Mesenchymal stem cell (in vitro differentiated cells and primary cell): ENCODE measurements around the gene EIF4E3.

Experiments used
- DNase-seq: peaks from one replicate; pipeline ENCODE4 v3.0.0-alpha.2; 2013
- H2AFZ ChIP-seq: one replicate; pipeline ENCODE4 v1.6.1; 2013; ENCODE audit warnings: low read depth, mild to moderate bottlenecking, control low read depth, inconsistent platforms, low read length, moderate library complexity
- H2AK5ac ChIP-seq: 2 replicates; pipeline ENCODE4 v1.6.1; 2013; ENCODE audit warnings: low read length, moderate library complexity, mild to moderate bottlenecking, inconsistent platforms; ENCODE audit not compliant: severe bottlenecking
- H2BK120ac ChIP-seq: one replicate; pipeline ENCODE4 v1.6.1; 2013; ENCODE audit warnings: low read depth, mild to moderate bottlenecking, inconsistent platforms, low read length, moderate library complexity
- H2BK12ac ChIP-seq, 2 experiments: one replicate each; pipeline ENCODE4 v1.6.1; 2013; ENCODE audit warnings: inconsistent platforms in 2 of 2, low read length in 2 of 2, mild to moderate bottlenecking in 2 of 2, moderate library complexity in 2 of 2, control low read depth in 1 of 2
- H2BK15ac ChIP-seq: one replicate; pipeline ENCODE4 v1.6.1; 2013; ENCODE audit warnings: mild to moderate bottlenecking, low read depth, inconsistent platforms; ENCODE audit not compliant: poor library complexity, severe bottlenecking
- H2BK5ac ChIP-seq: 2 replicates; pipeline ENCODE4 v1.6.1; 2013; ENCODE audit warnings: low read depth, mild to moderate bottlenecking, low read length, control low read depth, inconsistent platforms; ENCODE audit not compliant: poor library complexity, severe bottlenecking
- H3K14ac ChIP-seq, 2 experiments: one replicate each; pipeline ENCODE4 v1.6.1; 2013; ENCODE audit warnings: inconsistent platforms in 2 of 2, low read length in 2 of 2, control low read depth in 1 of 2, mild to moderate bottlenecking in 1 of 2, moderate library complexity in 1 of 2
- H3K18ac ChIP-seq, 2 experiments: one replicate each; pipeline ENCODE4 v1.6.1; 2013; ENCODE audit warnings: inconsistent platforms in 2 of 2, low read length in 2 of 2, control low read depth in 1 of 2, low read depth in 1 of 2, mild to moderate bottlenecking in 1 of 2
- H3K23ac ChIP-seq, 2 experiments: one replicate each; pipeline ENCODE4 v1.6.1; 2013; ENCODE audit warnings: inconsistent platforms in 2 of 2, low read length in 2 of 2, mild to moderate bottlenecking in 2 of 2, moderate library complexity in 2 of 2, control low read depth in 1 of 2
- H3K27ac ChIP-seq: 2 replicates; pipeline ENCODE4 v1.5.1; 2013; ENCODE audit warnings: mild to moderate bottlenecking, moderate library complexity, low read length, control low read depth, inconsistent platforms; ENCODE audit not compliant: poor library complexity, severe bottlenecking
- H3K27me3 ChIP-seq, 2 experiments: 2 replicates each; pipeline versions ENCODE4 v1.6.1 to v1.7.0; 2013; ENCODE audit warnings: low read length in 2 of 2, mild to moderate bottlenecking in 2 of 2, moderate library complexity in 2 of 2, control low read depth in 1 of 2, inconsistent platforms in 1 of 2; ENCODE audit not compliant: control insufficient read depth in 1 of 2, insufficient read depth in 1 of 2
- H3K36me3 ChIP-seq, 2 experiments: 2 replicates each; pipeline versions ENCODE4 v1.6.1 to v1.7.0; 2013; ENCODE audit warnings: low read length in 2 of 2, control low read depth in 1 of 2, inconsistent platforms in 1 of 2, low read depth in 1 of 2, mild to moderate bottlenecking in 1 of 2; ENCODE audit not compliant: insufficient read depth in 2 of 2, control insufficient read depth in 1 of 2
- H3K4ac ChIP-seq, 2 experiments: one replicate each; pipeline ENCODE4 v1.6.1; 2013; ENCODE audit warnings: inconsistent platforms in 2 of 2, low read length in 2 of 2, mild to moderate bottlenecking in 2 of 2, moderate library complexity in 2 of 2, control low read depth in 1 of 2, low read depth in 1 of 2
- H3K4me1 ChIP-seq: 2 replicates; pipeline ENCODE4 v1.6.1; 2013; ENCODE audit warnings: low read depth, low read length, control low read depth; ENCODE audit not compliant: control insufficient read depth, insufficient read depth
- H3K4me2 ChIP-seq: 2 replicates; pipeline ENCODE4 v1.6.1; 2013; ENCODE audit warnings: low read length, mild to moderate bottlenecking, inconsistent platforms; ENCODE audit not compliant: poor library complexity, severe bottlenecking
- H3K4me3 ChIP-seq, 2 experiments: 2 replicates each; pipeline versions ENCODE4 v1.5.1 to v1.7.0; 2013; ENCODE audit warnings: low read length in 2 of 2, mild to moderate bottlenecking in 2 of 2, control low read depth in 1 of 2, low read depth in 1 of 2; ENCODE audit not compliant: insufficient read depth in 1 of 2
- H3K79me1 ChIP-seq: replicated peaks from 2 replicates; pipeline ENCODE4 v1.6.1; 2013; ENCODE audit warnings: mild to moderate bottlenecking, control low read depth, low read length, inconsistent platforms; ENCODE audit not compliant: poor library complexity, severe bottlenecking
- H3K9ac ChIP-seq: 2 replicates; pipeline ENCODE4 v1.7.0; 2013; ENCODE audit warnings: mild to moderate bottlenecking, low read length, moderate library complexity
- H3K9me3 ChIP-seq: 2 replicates; pipeline ENCODE4 v1.7.0; 2013; ENCODE audit warnings: mild to moderate bottlenecking, low read length; ENCODE audit not compliant: control insufficient read depth
- H4K8ac ChIP-seq: one replicate; pipeline ENCODE4 v1.6.1; 2013; ENCODE audit warnings: inconsistent platforms, mild to moderate bottlenecking, low read length, moderate library complexity
- H4K91ac ChIP-seq: one replicate; pipeline ENCODE4 v1.6.1; 2013; ENCODE audit warnings: mild to moderate bottlenecking, low read length, inconsistent platforms
- WGBS: methylation state at CpG from one replicate; pipeline ENCODE4 v1.1.7; 2013; ENCODE audit warnings: mixed read lengths; 5-methylcytosine and 5-hydroxymethylcytosine counted together

The EIF4E3 gene

GRCh38 chr3:71651625-71652024 is 73.6 kb downstream of the EIF4E3 start:
- Histone ChIP-seq H3K27me3 (no peaks in the 10 kb centered on the region), H3K23ac (no peak overlapping the region), H4K8ac (no peak overlapping the region), H3K36me3 (no peaks in the 10 kb centered on the region), H3K79me1 (no peaks in the 10 kb centered on the region), H2BK15ac (no peak overlapping the region), H2AFZ (no peak overlapping the region), H2BK5ac (no peak overlapping the region), H3K9me3 (no peaks in the 10 kb centered on the region), H3K4me3 (no peak overlapping the region), H3K4me2 (no peak overlapping the region), H3K27ac (no peak overlapping the region), H4K91ac (no peak overlapping the region), H2BK12ac (no peak overlapping the region), H3K14ac (no peak overlapping the region), H2AK5ac (peak overlapping the region; percentile 20), H3K4me1 (peaks cover 3% of the 10 kb centered on the region), H3K4ac (no peak overlapping the region), H2BK120ac (no peak overlapping the region), H3K9ac (no peak overlapping the region), H3K18ac (no peak overlapping the region)
- WGBS, result 90% methylated on average over 6 of the region's 6 CpGs
- DNase-seq, result no peak

GRCh38 chr3:71650372-71650771 is 74.8 kb downstream of the EIF4E3 start:
- no peak overlapping the region for H3K27ac ChIP-seq
- H2AFZ ChIP-seq, result no peak overlapping the region
- H3K23ac ChIP-seq, result no peak overlapping the region
- H2BK120ac ChIP-seq, result no peak overlapping the region
- H3K79me1 ChIP-seq, result no peaks in the 10 kb centered on the region
- H2BK12ac ChIP-seq, result no peak overlapping the region
- WGBS, result 81% methylated on average over 2 of the region's 5 CpGs
- peaks cover 3% of the 10 kb centered on the region for H3K4me1 ChIP-seq
- H3K4ac ChIP-seq, result no peak overlapping the region
- H3K4me3 ChIP-seq, result no peak overlapping the region
- no peak for DNase-seq
- no peak overlapping the region for H3K9ac ChIP-seq
- no peak overlapping the region for H4K91ac ChIP-seq
- no peaks in the 10 kb centered on the region for H3K36me3 ChIP-seq
- H2AK5ac ChIP-seq, result no peak overlapping the region
- no peaks in the 10 kb centered on the region for H3K9me3 ChIP-seq
- H2BK5ac ChIP-seq, result no peak overlapping the region
- H2BK15ac ChIP-seq, result no peak overlapping the region
- no peak overlapping the region for H4K8ac ChIP-seq
- H3K18ac ChIP-seq, result no peak overlapping the region
- no peak overlapping the region for H3K4me2 ChIP-seq
- no peak overlapping the region for H3K14ac ChIP-seq
- no peaks in the 10 kb centered on the region for H3K27me3 ChIP-seq

GRCh38 chr3:71649757-71650156 is 75.4 kb downstream of the EIF4E3 start:
- Histone ChIP-seq H4K8ac (no peak overlapping the region), H3K4me3 (no peak overlapping the region), H2BK15ac (no peak overlapping the region), H3K4me2 (no peak overlapping the region), H3K18ac (no peak overlapping the region), H3K27me3 (no peaks in the 10 kb centered on the region), H3K9me3 (no peaks in the 10 kb centered on the region), H2AK5ac (peak overlapping the region; percentile 26), H2BK120ac (no peak overlapping the region), H2BK12ac (no peak overlapping the region), H3K9ac (no peak overlapping the region), H3K27ac (no peak overlapping the region), H4K91ac (no peak overlapping the region), H3K79me1 (no peaks in the 10 kb centered on the region), H3K23ac (no peak overlapping the region), H3K14ac (no peak overlapping the region), H3K4me1 (peaks cover 3% of the 10 kb centered on the region), H3K4ac (no peak overlapping the region), H2AFZ (no peak overlapping the region), H3K36me3 (no peaks in the 10 kb centered on the region), H2BK5ac (no peak overlapping the region)
- no peak for DNase-seq
- 93% methylated on average over 2 of the region's 6 CpGs for WGBS

GRCh38 chr3:71647751-71648150 is 77.5 kb downstream of the EIF4E3 start:
- no peaks in the 10 kb centered on the region for H3K27me3 ChIP-seq
- H2AK5ac ChIP-seq, result no peak overlapping the region
- no peak overlapping the region for H2BK120ac ChIP-seq
- H3K9me3 ChIP-seq, result no peaks in the 10 kb centered on the region
- no peak overlapping the region for H2BK12ac ChIP-seq
- no peak overlapping the region for H2BK5ac ChIP-seq
- no peak overlapping the region for H3K9ac ChIP-seq
- H3K23ac ChIP-seq, result no peak overlapping the region
- H3K14ac ChIP-seq, result no peak overlapping the region
- no peak overlapping the region for H2BK15ac ChIP-seq
- no peaks in the 10 kb centered on the region for H3K79me1 ChIP-seq
- H3K36me3 ChIP-seq, result no peaks in the 10 kb centered on the region
- WGBS, result 68% methylated on average over 2 of the region's 3 CpGs
- no peak overlapping the region for H4K91ac ChIP-seq
- DNase-seq, result no peak
- H3K4me3 ChIP-seq, result no peak overlapping the region
- H3K4ac ChIP-seq, result no peak overlapping the region
- H3K18ac ChIP-seq, result no peak overlapping the region
- H3K4me1 ChIP-seq, result peaks cover 3% of the 10 kb centered on the region
- H3K27ac ChIP-seq, result no peak overlapping the region
- H2AFZ ChIP-seq, result no peak overlapping the region
- H4K8ac ChIP-seq, result no peak overlapping the region
- no peak overlapping the region for H3K4me2 ChIP-seq
